ENCODE measurements around the gene GRIP2. TPM values are rescaled to one million over a fixed set of nuclear protein-coding genes. Genes with fewer than 3 reads are reported as not detected.

Gene GRIP2
- total RNA-seq, 6 experiments from 2014 or later, result 0.04 to 0.44 (median 0.33) TPM; not detected in 1

DNA sequence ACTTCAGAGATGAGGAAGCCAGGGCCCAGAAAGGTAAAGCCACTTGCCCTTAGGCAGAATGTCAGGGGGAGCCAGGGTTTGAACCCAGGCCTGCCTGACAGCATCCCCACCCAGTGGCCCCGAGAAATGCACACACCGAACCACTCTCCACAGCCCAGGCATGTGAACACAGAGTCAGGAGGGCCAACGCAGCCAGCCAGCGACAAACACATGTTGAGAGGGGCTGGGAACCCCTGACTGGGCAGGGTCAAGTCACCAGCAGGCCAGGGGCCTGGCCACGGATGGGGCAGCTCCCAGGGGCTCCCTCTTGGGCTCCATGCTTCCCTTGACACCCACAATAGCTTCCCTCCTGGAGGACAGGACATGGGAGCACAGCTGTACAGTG is 5.1 kb upstream of the GRIP2 start:
- intact Hi-C loops (cut with DNase I), result no loop called here
- Histone ChIP-seq H3K4me3 (no peak overlapping the region), H3K27ac (no peak overlapping the region), H3K4me1 (no peaks in the 10 kb centered on the region), H3K36me3 (no peaks in the 10 kb centered on the region), H3K27me3 (no peaks in the 10 kb centered on the region), H3K9me3 (no peaks in the 10 kb centered on the region)
- WGBS (ENCODE audit: insufficient coverage, low coverage, low lambda C conversion rate, missing lambda C conversion rate), result no CpG with 5 or more reads among the region's 5 CpGs
- ATAC-seq (no peak), DNase-seq (peak in 1 of 3 donors; percentile 37)
- TF ChIP-seq CTCF (IDR thresholded peaks at IDR 0.05) (no peak), POLR2A (IDR thresholded peaks at IDR 0.05) (no peak)

DNA sequence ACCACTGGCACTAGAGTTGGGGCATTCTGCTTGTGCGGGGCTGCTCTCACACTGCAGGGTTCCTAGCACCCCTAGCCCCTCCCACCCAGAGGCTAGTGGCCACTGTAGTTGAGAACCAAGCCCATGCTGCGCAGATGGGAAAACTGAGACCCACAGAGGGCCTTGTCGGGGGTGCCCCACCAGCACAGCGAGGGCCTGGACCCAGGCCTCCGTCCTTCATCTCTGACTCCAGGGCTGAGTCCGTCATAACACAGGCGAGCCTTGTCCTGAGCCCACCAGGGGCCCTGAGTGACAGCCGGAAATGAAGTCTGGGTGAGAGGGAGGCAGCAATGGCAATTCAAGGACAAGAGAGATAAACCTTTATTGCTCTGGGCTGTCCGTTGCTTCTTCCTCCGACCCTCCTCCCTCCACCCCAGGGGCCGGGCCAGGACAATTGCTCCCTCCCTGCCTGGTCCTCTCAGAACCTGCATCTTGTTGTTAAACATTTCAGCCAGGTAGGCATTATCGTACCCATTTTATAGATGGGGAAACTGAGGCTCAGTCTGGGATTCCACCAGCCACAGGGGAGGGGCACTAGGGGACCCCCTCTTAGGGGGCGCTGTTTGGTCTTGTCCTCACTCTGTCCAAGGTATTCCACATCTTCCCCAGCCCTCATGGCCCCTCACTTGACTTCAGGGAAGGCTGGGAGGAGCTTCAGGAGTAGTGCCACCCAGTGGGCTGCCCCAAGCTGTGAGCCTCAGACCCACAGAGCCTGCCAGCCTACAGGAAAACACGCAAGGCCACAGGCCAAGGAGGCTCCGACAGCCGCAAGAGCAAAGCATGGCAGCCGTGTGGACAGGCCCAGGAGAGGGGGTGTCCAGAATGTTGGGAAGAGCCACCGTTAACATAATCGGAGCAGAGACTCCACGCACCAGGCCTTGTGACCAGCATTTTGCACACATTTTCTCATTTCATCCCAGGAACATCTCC is 4.4 kb upstream of the GRIP2 start:
- ATAC-seq (no peak), DNase-seq (peak in 1 of 3 donors; percentile 42)
- WGBS (ENCODE audit: insufficient coverage, low coverage, low lambda C conversion rate, missing lambda C conversion rate), result 90% methylated on average over 6 of the region's 20 CpGs
- no peak overlapping the region for H3K4me3 ChIP-seq
- no peaks in the 10 kb centered on the region for H3K9me3 ChIP-seq
- H3K4me1 ChIP-seq, result no peaks in the 10 kb centered on the region
- no peak overlapping the region for H3K27ac ChIP-seq
- no peaks in the 10 kb centered on the region for H3K36me3 ChIP-seq
- intact Hi-C loops (cut with DNase I), result no loop called here
- TF ChIP-seq POLR2A (IDR thresholded peaks at IDR 0.05) (no peak), CTCF (IDR thresholded peaks at IDR 0.05) (no peak)
- no peaks in the 10 kb centered on the region for H3K27me3 ChIP-seq

DNA sequence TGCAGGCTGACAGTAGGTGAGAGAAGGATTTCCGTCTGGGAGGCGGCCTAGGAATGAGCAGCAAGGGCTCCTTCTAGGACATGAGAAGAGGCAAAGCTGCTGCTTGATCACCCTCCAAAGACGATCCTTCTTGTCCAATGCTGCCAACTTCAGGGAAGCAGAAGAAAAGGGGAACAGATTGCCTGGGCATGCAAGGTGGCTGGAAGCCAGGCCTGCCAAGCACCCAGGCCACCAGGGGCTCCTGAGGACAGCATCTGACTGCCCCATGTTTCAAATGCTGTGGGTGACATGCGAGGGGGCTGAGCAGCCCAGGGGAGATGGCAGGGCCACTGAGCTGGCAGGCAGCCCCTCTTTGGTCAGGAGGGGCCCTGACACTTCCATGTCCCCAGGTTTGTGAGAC is 3.3 kb upstream of the GRIP2 start:
- WGBS (ENCODE audit: insufficient coverage, low coverage, low lambda C conversion rate, missing lambda C conversion rate), result 62% methylated on average over 4 of the region's 4 CpGs
- no peak for ATAC-seq
- no peak overlapping the region for H3K4me3 ChIP-seq
- no peaks in the 10 kb centered on the region for H3K9me3 ChIP-seq
- no peaks in the 10 kb centered on the region for H3K27me3 ChIP-seq
- H3K36me3 ChIP-seq, result no peaks in the 10 kb centered on the region
- DNase-seq, result peak in 1 of 3 donors; percentile 31
- no peak for TF ChIP-seq POLR2A (IDR thresholded peaks at IDR 0.05)
- TF ChIP-seq CTCF (IDR thresholded peaks at IDR 0.05), result no peak
- no peaks in the 10 kb centered on the region for H3K4me1 ChIP-seq
- intact Hi-C loops (cut with DNase I), result no loop called here
- H3K27ac ChIP-seq, result no peak overlapping the region

DNA sequence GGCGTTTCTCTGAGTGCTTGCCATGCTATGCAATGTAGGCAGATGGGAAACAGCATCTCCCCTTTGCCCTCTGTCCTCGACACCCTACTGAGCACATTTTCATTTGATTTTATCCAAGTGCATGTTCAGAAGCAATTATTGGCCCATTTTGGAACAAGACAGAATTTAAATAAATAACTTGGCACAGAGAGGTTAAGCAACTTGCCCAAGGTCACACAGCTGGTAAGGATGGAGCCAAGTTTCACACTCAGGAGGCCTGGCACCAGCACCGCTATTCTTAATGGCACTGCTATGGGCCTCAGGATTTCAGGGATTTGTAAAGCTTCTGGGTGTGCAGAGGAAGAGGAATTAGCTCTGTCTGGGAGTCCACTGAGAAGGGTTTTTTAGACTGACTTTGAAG is 2.5 kb upstream of the GRIP2 start:
- TF ChIP-seq POLR2A (IDR thresholded peaks at IDR 0.05), result no peak
- TF ChIP-seq CTCF (IDR thresholded peaks at IDR 0.05), result no peak
- Histone ChIP-seq H3K27ac (no peak overlapping the region), H3K9me3 (no peaks in the 10 kb centered on the region), H3K4me1 (no peaks in the 10 kb centered on the region), H3K36me3 (no peaks in the 10 kb centered on the region), H3K27me3 (no peaks in the 10 kb centered on the region), H3K4me3 (no peak overlapping the region)
- ATAC-seq, result no peak
- DNase-seq, result peak in 1 of 3 donors; percentile 1
- intact Hi-C loops (cut with DNase I), result no loop called here
- WGBS (ENCODE audit: insufficient coverage, low coverage, low lambda C conversion rate, missing lambda C conversion rate), result 67% methylated on average over 3 of the region's 3 CpGs
